Tibial nerve (tissue), 4 donors: ENCODE measurements around the gene ZNF322.
"Not testable (repeated sequence)": the region's sequence is repeated elsewhere in the genome, so short reads cannot be mapped to it uniquely, and the experiment has no call there.

ENCODE experiments used
- CTCF ChIP-seq, 5 experiments: fragments of 200-600 bp in 3 of 5; fragments of 450-650 bp in 2 of 5; sonication (generic) in 3 of 5; IDR thresholded peaks; one replicate each; pipeline ENCODE4 v1.5.1; 2016 to 2019; ENCODE audit warnings: antibody characterized with exemption in 5 of 5, mild to moderate bottlenecking in 3 of 5, moderate library complexity in 2 of 5
- EP300 ChIP-seq, 2 donors: sonication (generic); formaldehyde crosslinking; IDR thresholded peaks; one replicate each; pipeline ENCODE4 v1.6.1; 2017; ENCODE audit warnings: antibody characterized with exemption in 2 of 2, mild to moderate bottlenecking in 1 of 2
- POLR2A ChIP-seq, 2 donors: fragments of 450-650 bp; IDR thresholded peaks; one replicate each; pipeline ENCODE4 v1.6.1; 2017; ENCODE audit warnings: antibody characterized with exemption in 2 of 2, mild to moderate bottlenecking in 2 of 2, moderate library complexity in 2 of 2

- not testable (repeated sequence) for TF ChIP-seq POLR2A, CTCF, EP300 (IDR thresholded peaks at IDR 0.05)
Measured at GRCh38 chr6:26697496-26697895, 38.0 kb upstream of the ZNF322 start.
